Thyroid gland (tissue), 4 donors: ENCODE data around the gene DYNC2I2.

Source experiments
- CTCF ChIP-seq, 6 experiments: fragments of 200-600 bp in 3 of 6; fragments of 450-650 bp in 3 of 6; sonication (generic) in 3 of 6; IDR thresholded peaks; one replicate each; pipeline ENCODE4 v1.5.1; 2016 to 2019; ENCODE audit warnings: antibody characterized with exemption in 6 of 6, mild to moderate bottlenecking in 2 of 6, inconsistent platforms in 1 of 6, moderate library complexity in 1 of 6
- POLR2A ChIP-seq, 2 donors: fragments of 450-650 bp; IDR thresholded peaks; one replicate each; pipeline ENCODE4 v1.6.1; 2017; ENCODE audit warnings: antibody characterized with exemption in 2 of 2, mild to moderate bottlenecking in 2 of 2, moderate library complexity in 1 of 2

GRCh38 chr9:128705051-128705965 lies 48.7 kb upstream of the DYNC2I2 start:
- TF ChIP-seq POLR2A (IDR thresholded peaks at IDR 0.05) (no peak), CTCF (IDR thresholded peaks at IDR 0.05) (no peak)
